Measurements from ENCODE around the gene ATP9B. TPM values are rescaled to one million over a fixed set of nuclear protein-coding genes. Genes with fewer than 3 reads are reported as not detected.

ATP9B gene
- total and polyA plus RNA-seq, 4 donors = 12.6 to 77.0 (median 29.9) TPM

- H3K27ac ChIP-seq (ENCODE audit: low read depth in 1 of 2, low read length in 1 of 2) = no peak overlapping the region
- peaks cover 0 to 15% (median 7%) of the 10 kb centered on the region in 4 donors for H3K36me3 ChIP-seq (ENCODE audit: control insufficient read depth in 4 of 4, insufficient read depth in 4 of 4, low read length in 4 of 4)
- DNase-seq = no peak
- whole genome bisulfite sequencing, 2 donors = 89 to 96% methylated on average over 10 of the region's 10 CpGs
- H3K4me1 ChIP-seq (ENCODE audit: control insufficient read depth in 5 of 5, insufficient read depth in 5 of 5, low read length in 5 of 5) = peaks cover 0 to 5% (median 0%) of the 10 kb centered on the region in 5 donors
- no peak overlapping the region for H3K9ac ChIP-seq (ENCODE audit: insufficient read depth in 1 of 2, low read length in 2 of 2)
- no peaks in the 10 kb centered on the region for H3K9me3 ChIP-seq (ENCODE audit: control insufficient read depth in 4 of 4, insufficient read depth in 3 of 4, low read length in 3 of 4)
- ATAC-seq (ENCODE audit: insufficient read depth, low FRiP score) = no peak
- H3K27me3 ChIP-seq (ENCODE audit: control insufficient read depth in 3 of 3, insufficient read depth in 3 of 3, low read length in 2 of 3) = no peaks in the 10 kb centered on the region
- H3K4me3 ChIP-seq = no peak overlapping the region
- no peak for TF ChIP-seq CTCF (IDR thresholded peaks at IDR 0.05; ENCODE audit: control extremely low read depth, extremely low read depth)
Observed at GRCh38 chr18:79372461-79372860, 303.3 kb downstream of the ATP9B start.

GRCh38 chr18:79372991-79373390 is 303.8 kb downstream of the ATP9B start:
- Histone ChIP-seq H3K4me1 (ENCODE audit: control insufficient read depth in 5 of 5, insufficient read depth in 5 of 5, low read length in 5 of 5) (peaks cover 0 to 3% (median 0%) of the 10 kb centered on the region in 5 donors), H3K36me3 (ENCODE audit: control insufficient read depth in 4 of 4, insufficient read depth in 4 of 4, low read length in 4 of 4) (peaks cover 0 to 18% (median 7%) of the 10 kb centered on the region in 4 donors), H3K27me3 (ENCODE audit: control insufficient read depth in 3 of 3, insufficient read depth in 3 of 3, low read length in 2 of 3) (no peaks in the 10 kb centered on the region), H3K4me3 (no peak overlapping the region), H3K9ac (ENCODE audit: insufficient read depth in 1 of 2, low read length in 2 of 2) (no peak overlapping the region), H3K9me3 (ENCODE audit: control insufficient read depth in 4 of 4, insufficient read depth in 3 of 4, low read length in 3 of 4) (no peaks in the 10 kb centered on the region), H3K27ac (ENCODE audit: low read depth in 1 of 2, low read length in 1 of 2) (no peak overlapping the region)
- TF ChIP-seq CTCF (IDR thresholded peaks at IDR 0.05; ENCODE audit: control extremely low read depth, extremely low read depth) = no peak
- WGBS, 2 donors = 94 to 98% methylated on average over 2 of the region's 2 CpGs
- ATAC-seq (ENCODE audit: insufficient read depth, low FRiP score) (no peak), DNase-seq (no peak)

GRCh38 chr18:79373736-79374135 is 304.5 kb downstream of the ATP9B start:
- no peak overlapping the region for H3K27ac ChIP-seq (ENCODE audit: low read depth in 1 of 2, low read length in 1 of 2)
- peaks cover 0 to 18% (median 7%) of the 10 kb centered on the region in 4 donors for H3K36me3 ChIP-seq (ENCODE audit: control insufficient read depth in 4 of 4, insufficient read depth in 4 of 4, low read length in 4 of 4)
- no peak overlapping the region for H3K4me3 ChIP-seq
- ATAC-seq (ENCODE audit: insufficient read depth, low FRiP score) (no peak), DNase-seq (no peak)
- H3K9me3 ChIP-seq (ENCODE audit: control insufficient read depth in 4 of 4, insufficient read depth in 3 of 4, low read length in 3 of 4) = no peaks in the 10 kb centered on the region
- H3K9ac ChIP-seq (ENCODE audit: insufficient read depth in 1 of 2, low read length in 2 of 2) = no peak overlapping the region
- H3K4me1 ChIP-seq (ENCODE audit: control insufficient read depth in 5 of 5, insufficient read depth in 5 of 5, low read length in 5 of 5) = peaks cover 0 to under 1% (median 0%) of the 10 kb centered on the region in 5 donors
- no peak for TF ChIP-seq CTCF (IDR thresholded peaks at IDR 0.05; ENCODE audit: control extremely low read depth, extremely low read depth)
- WGBS, 2 donors = 97% methylated on average over 17 of the region's 17 CpGs
- no peaks in the 10 kb centered on the region for H3K27me3 ChIP-seq (ENCODE audit: control insufficient read depth in 3 of 3, insufficient read depth in 3 of 3, low read length in 2 of 3)

Data from lung (tissue), 12 donors.